ENCODE data around the gene PHRF1.

DNA sequence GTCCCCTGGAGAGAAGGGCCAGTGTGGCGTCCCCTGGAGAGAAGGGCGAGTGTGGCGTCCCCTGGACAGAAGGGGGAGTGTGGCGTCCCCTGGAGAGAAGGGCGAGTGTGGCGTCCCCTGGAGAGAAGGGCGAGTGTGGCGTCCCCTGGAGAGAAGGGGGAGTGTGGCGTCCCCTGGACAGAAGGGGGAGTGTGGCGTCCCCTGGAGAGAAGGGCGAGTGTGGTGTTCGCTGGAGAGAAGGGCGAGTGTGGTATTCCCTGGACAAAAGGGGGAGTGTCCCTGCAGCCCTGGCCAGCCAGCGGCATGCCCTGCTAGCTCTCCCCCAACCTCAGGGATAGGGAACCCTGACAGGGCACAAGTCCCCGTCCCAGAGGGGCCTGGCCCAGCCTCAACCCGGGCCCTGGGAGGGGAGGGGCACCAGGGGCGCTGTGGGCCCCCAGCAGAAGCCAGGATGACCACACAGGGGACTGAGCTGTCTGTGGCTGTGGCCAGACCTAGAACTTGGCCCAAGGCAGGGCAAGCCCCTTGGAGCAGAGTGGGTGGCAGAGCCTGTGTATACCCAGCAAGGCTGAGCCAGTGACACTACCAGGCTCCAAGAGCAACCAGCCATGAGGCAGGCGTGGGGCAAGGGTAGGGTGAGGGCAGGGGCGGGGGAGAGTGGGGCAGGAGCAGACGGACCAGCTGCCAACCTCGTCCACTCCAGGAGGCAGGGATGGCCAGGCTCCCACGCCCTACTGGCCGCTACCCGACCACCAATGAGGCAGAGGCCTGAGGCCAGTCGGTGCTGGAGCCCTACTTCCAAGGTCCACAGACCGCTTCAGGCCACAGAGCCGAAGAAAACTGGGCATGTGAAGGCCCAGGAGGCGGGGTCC, 45.1 kb upstream of the PHRF1 start:
- TF ChIP-seq CREB1 (IDR thresholded peaks at IDR 0.05) = no peak
- TF ChIP-seq CREB1 (CRISPR knock-in tag; IDR thresholded peaks at IDR 0.05) = no peak
- TF ChIP-seq KLF16 (IDR thresholded peaks at IDR 0.05) = no peak
- no peak for TF ChIP-seq JUN (IDR thresholded peaks at IDR 0.05; ENCODE audit: borderline replicate concordance, low read depth, low read length)
- no peak for TF ChIP-seq JUN (CRISPR knock-in tag; IDR thresholded peaks at IDR 0.05; ENCODE audit: borderline replicate concordance)
- TF ChIP-seq ZNF23 (CRISPR knock-in tag; IDR thresholded peaks at IDR 0.05) = no peak
- TF ChIP-seq BACH1 (tag; IDR thresholded peaks at IDR 0.05) = no peak
- TF ChIP-seq KDM1A (IDR thresholded peaks at IDR 0.05) = no peak
- no peak for TF ChIP-seq ZNF780A (CRISPR knock-in tag; IDR thresholded peaks at IDR 0.05)

All from K562 (cell line).